Activated CD8-positive, alpha-beta T cell treated with anti-CD3 and anti-CD28 coated beads for 36 hours (primary cell): ENCODE results near the gene SKI. TPM values are rescaled to one million over a fixed set of nuclear protein-coding genes. Genes with fewer than 3 reads are reported as not detected.

Experiments
- ATAC-seq: fragments of 200-7000 bp; cut with Tn5 transposase; one replicate; pipeline ENCODE4 v1.10.0; 2021; ENCODE audit warnings: mild to moderate bottlenecking, moderate library complexity
- CTCF ChIA-PET: fragments of 350-600 bp; sonication (Branson Sonifier 250); formaldehyde crosslinking; loops from one replicate; lab custom pipeline; 2021; ENCODE audit warnings: antibody characterized with exemption; lab: Charles Lee
- POLR2A ChIA-PET: fragments of 350-600 bp; sonication (Branson Sonifier 250); formaldehyde crosslinking; loops from one replicate; lab custom pipeline; 2021; ENCODE audit warnings: antibody characterized with exemption; lab: Charles Lee
- DNase-seq: peaks from one replicate; pipeline ENCODE4 v3.0.0-alpha.2; 2020
- H3K27ac Mint-ChIP-seq: one replicate; pipeline ENCODE4 v1.8.0; 2021; ENCODE audit warnings: mild to moderate bottlenecking, mixed read lengths
- H3K27me3 Mint-ChIP-seq: one replicate; pipeline ENCODE4 v1.8.0; 2021; ENCODE audit warnings: mixed read lengths
- H3K36me3 Mint-ChIP-seq: one replicate; pipeline ENCODE4 v1.8.0; 2021; ENCODE audit warnings: low read depth, mixed read lengths
- H3K4me1 Mint-ChIP-seq: one replicate; pipeline ENCODE4 v1.8.0; 2021; ENCODE audit warnings: low read depth, mixed read lengths
- H3K4me3 Mint-ChIP-seq: one replicate; pipeline ENCODE4 v1.8.0; 2021; ENCODE audit warnings: mild to moderate bottlenecking, moderate library complexity, mixed read lengths
- H3K9me3 Mint-ChIP-seq: one replicate; pipeline ENCODE4 v1.8.0; 2021; ENCODE audit warnings: mixed read lengths
- CTCF ChIP-seq: fragments of 200-600 bp; IDR thresholded peaks from one replicate; pipeline ENCODE4 v1.8.0; 2022; ENCODE audit warnings: antibody characterized with exemption, mild to moderate bottlenecking
- intact Hi-C: fragments of 100-400 bp; cut with micrococcal nuclease; formaldehyde crosslinking; loops from one replicate; pipeline ENCODE4 v1.10.0; 2022
- total RNA-seq, 2 experiments: library from RNA; stranded (reverse); gene quantifications; one replicate each; pipeline ENCODE4 v1.2.3, GENCODE V29; 2021

The SKI gene
- total RNA-seq, 2 experiments from 2014 or later, result 27.5 to 28.3 TPM

DNA sequence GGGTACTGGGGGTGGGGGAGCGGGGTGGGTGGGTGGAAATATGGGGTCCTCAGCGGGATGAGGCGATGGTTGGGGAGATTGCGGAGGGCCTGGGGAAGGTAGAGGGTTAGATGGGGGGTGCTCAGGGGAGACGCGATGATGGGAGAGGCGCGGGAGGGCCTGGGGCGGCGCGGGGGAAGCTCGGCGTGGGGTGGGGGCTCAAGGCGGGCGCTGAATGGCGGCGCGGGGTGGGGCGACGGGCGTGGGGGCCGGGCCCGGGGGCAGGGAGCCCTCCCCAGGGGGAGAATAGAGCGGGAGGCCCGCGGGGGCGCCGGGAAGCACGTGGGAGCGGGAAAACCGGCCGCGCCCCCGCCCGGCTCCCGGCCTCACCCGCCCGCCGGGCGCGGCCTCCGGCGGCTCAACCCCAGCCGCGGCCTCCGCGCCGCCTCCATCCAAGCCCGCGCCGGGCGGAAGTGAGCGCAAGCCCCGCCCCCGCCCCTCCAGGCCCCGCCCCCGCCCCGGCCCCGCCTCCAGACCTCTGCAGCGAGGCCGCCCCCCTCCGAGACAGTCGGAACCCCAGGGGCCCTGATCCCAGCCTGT, 33.7 kb upstream of the SKI start, which contains the start of gene FAAP20:
FAAP20 (minus strand) TSS at position 454 of the 579 bp plus-strand sequence; CDS start at position 431, 23 bp downstream.
- H3K4me1 Mint-ChIP-seq, result peaks cover 31% of the 10 kb centered on the region
- DNase-seq, result peak; percentile 73
- H3K27ac Mint-ChIP-seq, result peak within 1 kb of the TSS; percentile 96
- H3K9me3 Mint-ChIP-seq, result no peaks in the 10 kb centered on the region
- intact Hi-C loops, result loop anchor here (5.0 kb wide), 1 partner anchor 383 kb away; no protein-coding TSS in a partner anchor
- no peak for TF ChIP-seq CTCF
- no peaks in the 10 kb centered on the region for H3K27me3 Mint-ChIP-seq
- peak; percentile 52 for ATAC-seq
- CTCF ChIA-PET, result interaction anchor here (0.7 to 12.9 kb wide), 46 partner anchors 10 to 593 kb away, joined by 3 to 239 read pairs (median 4); partner anchors contain the start of genes MORN1 and RER1
- H3K4me3 Mint-ChIP-seq, result peak within 1 kb of the TSS; percentile 83
- POLR2A ChIA-PET, result interaction anchor here (0.7 to 3.8 kb wide), 10 partner anchors 8 to 199 kb away, joined by 3 to 19 read pairs (median 4); partner anchors contain the start of gene SKI
- H3K36me3 Mint-ChIP-seq, result peaks cover 3% of the 10 kb centered on the region

DNA sequence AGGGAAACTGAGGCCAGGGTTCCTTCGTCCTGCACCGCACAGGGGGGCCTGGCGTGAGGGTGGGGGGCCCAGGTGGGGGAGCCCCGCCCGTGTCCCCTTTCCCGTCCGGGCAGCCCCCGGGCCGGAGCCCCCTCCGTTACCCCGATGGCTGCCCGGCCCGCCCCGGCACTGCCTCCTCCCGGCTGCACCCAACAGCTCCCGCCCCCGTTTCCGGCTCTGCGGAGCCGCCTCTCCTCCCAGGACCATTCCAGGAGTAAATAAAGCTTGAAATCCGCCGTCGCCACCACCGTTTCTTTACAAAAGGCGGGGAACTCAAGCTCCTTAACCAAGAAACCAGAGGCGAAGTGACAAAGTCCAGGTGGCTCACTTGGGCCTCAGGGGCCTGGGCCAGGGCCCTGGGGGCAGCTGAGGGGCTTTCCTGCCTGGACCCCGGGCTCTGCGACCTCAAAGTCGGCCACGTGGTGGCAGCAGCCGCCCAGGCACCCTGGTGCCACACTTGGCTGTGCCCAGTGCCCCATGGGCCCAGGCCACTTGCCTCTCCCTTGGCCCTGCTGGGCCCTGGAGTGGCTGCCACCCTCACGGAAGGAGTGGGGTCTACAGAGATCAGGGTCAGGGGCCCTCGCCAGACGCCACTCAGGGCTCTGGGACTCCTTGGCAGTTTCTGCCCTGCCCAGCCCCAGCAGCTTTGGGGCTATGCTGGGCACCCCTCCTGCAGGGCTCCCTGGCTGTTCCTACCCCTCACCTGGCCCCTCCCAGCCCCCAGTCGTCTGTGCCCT, 33.0 kb upstream of the SKI start:
- ATAC-seq, result peak; percentile 69
- Mint-ChIP-seq H3K27ac (peak overlapping the region; percentile 96), H3K9me3 (no peaks in the 10 kb centered on the region), H3K27me3 (no peaks in the 10 kb centered on the region), H3K4me1 (peaks cover 33% of the 10 kb centered on the region), H3K36me3 (peaks cover 3% of the 10 kb centered on the region), H3K4me3 (peak overlapping the region; percentile 83)
- POLR2A ChIA-PET, result interaction anchor here (0.7 to 3.8 kb wide), 12 partner anchors 8 to 198 kb away, joined by 3 to 19 read pairs (median 4); partner anchors contain the start of gene SKI
- intact Hi-C loops, result loop anchor here (5.0 kb wide), 2 partner anchors 187 to 382 kb away; no protein-coding TSS in a partner anchor
- CTCF ChIA-PET, result interaction anchor here (0.7 to 12.9 kb wide), 47 partner anchors 9 to 592 kb away, joined by 3 to 239 read pairs (median 4); partner anchors contain the start of genes MORN1 and RER1
- peak; percentile 97 for TF ChIP-seq CTCF
- peak; percentile 93 for DNase-seq

GRCh38 chr1:2195785-2196184, 32.3 kb upstream of the SKI start:
- TF ChIP-seq CTCF, result no peak
- Mint-ChIP-seq H3K9me3 (no peaks in the 10 kb centered on the region), H3K4me1 (peaks cover 33% of the 10 kb centered on the region), H3K27ac (peak overlapping the region; percentile 96), H3K4me3 (no peak overlapping the region), H3K36me3 (peaks cover 3% of the 10 kb centered on the region), H3K27me3 (no peaks in the 10 kb centered on the region)
- ATAC-seq, result no peak
- DNase-seq, result no peak
- intact Hi-C loops, result loop anchor here (5.0 kb wide), 1 partner anchor 187 kb away; no protein-coding TSS in a partner anchor
- ChIA-PET CTCF (interaction anchor here (0.9 to 12.9 kb wide), 17 partner anchors 21 to 329 kb away, joined by 3 to 239 read pairs (median 8); partner anchors contain the start of genes MORN1 and RER1), POLR2A (interaction anchor here (0.9 to 3.8 kb wide), 5 partner anchors 33 to 186 kb away, joined by 3 to 19 read pairs (median 6); partner anchors contain the start of gene SKI)

GRCh38 chr1:2196901-2197638, 31.0 kb upstream of the SKI start:
- POLR2A ChIA-PET, result interaction anchor here (0.6 to 3.8 kb wide), 3 partner anchors 32 to 266 kb away, joined by 3 to 19 read pairs (median 3); partner anchors contain the start of gene SKI
- H3K36me3 Mint-ChIP-seq, result peaks cover 2% of the 10 kb centered on the region
- no peaks in the 10 kb centered on the region for H3K9me3 Mint-ChIP-seq
- ATAC-seq, result no peak
- CTCF ChIA-PET, result interaction anchor here (0.7 to 12.9 kb wide), 4 partner anchors 33 to 194 kb away, joined by 3 to 239 read pairs (median 20); partner anchors contain the start of genes MORN1 and RER1
- intact Hi-C loops, result loop anchor here (5.0 kb wide), 1 partner anchor 185 kb away; no protein-coding TSS in a partner anchor
- no peak overlapping the region for H3K4me3 Mint-ChIP-seq
- H3K4me1 Mint-ChIP-seq, result peaks cover 27% of the 10 kb centered on the region
- no peak for DNase-seq
- TF ChIP-seq CTCF, result no peak
- H3K27ac Mint-ChIP-seq, result no peak overlapping the region
- no peaks in the 10 kb centered on the region for H3K27me3 Mint-ChIP-seq
